K562 (cell line): ENCODE results near the gene RAB24. TPM values are rescaled to one million over a fixed set of nuclear protein-coding genes. Genes with fewer than 3 reads are reported as not detected.

ENCODE experiments used
- CBX5 ChIP-seq: IDR thresholded peaks from 2 replicates; pipeline ENCODE4 v1.6.1; 2014; ENCODE audit warnings: low read depth, borderline replicate concordance
- FOXA3 ChIP-seq, 2 experiments: fragments of 450-650 bp in 1 of 2; sonication (generic) in 1 of 2; formaldehyde crosslinking; IDR thresholded peaks in 1 of 2; conservative IDR thresholded peaks in 1 of 2; 2 replicates each; pipeline versions ENCODE4 v1.4.0 to v1.8.0; 2020 to 2022; ENCODE audit warnings: mild to moderate bottlenecking in 2 of 2, missing genetic modification reagents in 1 of 2
- HNRNPLL ChIP-seq: fragments of 200-400 bp; formaldehyde crosslinking; IDR thresholded peaks from 2 replicates; pipeline ENCODE4 v1.6.1; 2017; ENCODE audit warnings: low read length, low read depth, mild to moderate bottlenecking; ENCODE audit not compliant: poor library complexity, severe bottlenecking
- NR2C2 ChIP-seq, 2 experiments: fragments of 200-800 bp in 1 of 2; sonication (Bioruptor generic) in 1 of 2; sonication (generic) in 1 of 2; formaldehyde crosslinking in 1 of 2; IDR thresholded peaks; 2 replicates each; pipeline versions ENCODE4 v1.6.1 to v1.8.0; 2016 to 2022; ENCODE audit warnings: mild to moderate bottlenecking in 1 of 2, missing compliant biosample characterization in 1 of 2, missing genetic modification characterization in 1 of 2, missing genetic modification reagents in 1 of 2
- POLR2G ChIP-seq: fragments of 200-400 bp; formaldehyde crosslinking; IDR thresholded peaks from 2 replicates; pipeline ENCODE4 v1.6.1; 2017; ENCODE audit warnings: low read depth, mild to moderate bottlenecking, antibody characterized with exemption, low read length, moderate library complexity
- RBM39 ChIP-seq: fragments of 200-400 bp; formaldehyde crosslinking; optimal IDR thresholded peaks from 2 replicates; pipeline ENCODE3; 2018; ENCODE audit warnings: low read depth, low read length
- SIN3B ChIP-seq: fragments of 450-650 bp; IDR thresholded peaks from 2 replicates; pipeline ENCODE4 v1.6.1; 2017; ENCODE audit warnings: low read depth, mild to moderate bottlenecking, moderate library complexity
- polyA plus RNA-seq, 8 experiments: library from polyadenylated mRNA; depleted of rRNA in 4 of 8; stranded (reverse) in 5 of 8; unstranded in 3 of 8; fragments of >200 nt; fragmentation: Nextera tagmentation in 2 of 8; fragmentation: Illumina TruSeq in 1 of 8; extraction: Ambion mirVana in 2 of 8; extraction: Trizol in 1 of 8; gene quantifications; 2 replicates each; pipeline versions ENCODE4 v1.2.1 to v1.2.3, GENCODE V29; 2011 to 2014; ENCODE audit warnings: inconsistent platforms in 1 of 8, missing spikeins in 1 of 8
- total RNA-seq, 7 experiments: library from RNA; depleted of rRNA in 6 of 7; stranded (reverse); fragments of >200 nt in 6 of 7; fragmentation: Illumina TruSeq in 2 of 7; extraction: Trizol in 2 of 7; gene quantifications; 2 replicates each; pipeline versions ENCODE4 v1.2.1 to v1.2.3, GENCODE V29; 2011 to 2021; ENCODE audit warnings: low replicate concordance in 1 of 7
- TF ChIP-seq, protein P1 (sequence below): sonication (generic); formaldehyde crosslinking; IDR thresholded peaks from 2 replicates; pipeline ENCODE4 v1.9.0; 2022; ENCODE audit warnings: mild to moderate bottlenecking, missing genetic modification reagents
- TF ChIP-seq, protein P2 (sequence below): IDR thresholded peaks from 3 replicates; pipeline ENCODE4 v1.6.1; 2011; ENCODE audit warnings: borderline replicate concordance, mild to moderate bottlenecking, moderate library complexity; ENCODE audit not compliant: insufficient read length; ENCODE audit errors: extremely low read depth
- TF ChIP-seq, protein P3 (sequence below): fragments of 450-650 bp; IDR thresholded peaks from 2 replicates; pipeline ENCODE4 v1.6.1; 2018; ENCODE audit warnings: mild to moderate bottlenecking, low read depth; ENCODE audit not compliant: partially characterized antibody

The RAB24 gene
- total and polyA plus RNA-seq, 9 of the 15 experiments (the other 6 are each of a cell fraction or from before 2014, with no cell fraction given) = 13.9 to 107 (median 34.8) TPM

DNA sequence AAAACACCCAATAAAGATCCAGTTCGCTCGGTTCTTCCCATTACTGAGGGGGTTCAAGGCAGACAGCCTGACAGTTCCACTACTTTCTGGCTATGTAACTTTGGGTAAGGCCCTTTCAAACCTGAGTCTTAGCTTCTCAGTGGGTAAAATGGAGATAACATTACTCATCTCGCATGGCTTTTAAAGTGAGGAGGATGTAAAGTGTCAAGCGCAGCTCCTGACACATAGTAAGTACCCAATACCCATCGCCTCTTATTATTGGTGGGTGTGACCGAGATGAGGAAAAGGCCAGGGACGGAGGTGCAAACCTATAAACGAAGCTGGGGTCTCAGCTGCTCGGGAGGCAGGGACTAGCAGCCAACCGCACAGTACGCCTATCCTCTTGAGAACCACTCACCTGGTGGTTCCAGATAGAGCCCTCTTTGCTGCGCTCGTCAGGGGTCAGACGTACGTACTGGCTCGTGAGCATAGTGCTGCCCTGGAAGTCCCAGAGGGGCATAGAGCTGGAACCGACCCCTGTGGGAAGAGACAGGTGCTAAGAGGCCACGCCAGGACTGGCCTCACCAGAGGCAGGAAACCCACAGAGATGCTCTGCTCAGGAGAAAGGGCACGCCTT lies 47.4 kb upstream of the RAB24 start (continued):
- TF ChIP-seq, protein P1, sequence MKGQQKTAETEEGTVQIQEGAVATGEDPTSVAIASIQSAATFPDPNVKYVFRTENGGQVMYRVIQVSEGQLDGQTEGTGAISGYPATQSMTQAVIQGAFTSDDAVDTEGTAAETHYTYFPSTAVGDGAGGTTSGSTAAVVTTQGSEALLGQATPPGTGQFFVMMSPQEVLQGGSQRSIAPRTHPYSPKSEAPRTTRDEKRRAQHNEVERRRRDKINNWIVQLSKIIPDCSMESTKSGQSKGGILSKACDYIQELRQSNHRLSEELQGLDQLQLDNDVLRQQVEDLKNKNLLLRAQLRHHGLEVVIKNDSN (CRISPR knock-in tag) = peak; percentile 31; the same call in 1 of the 2 replicates
- TF ChIP-seq HNRNPLL (no peak), RBM39 (no peak), CBX5 (no peak), FOXA3 (CRISPR knock-in tag; conservative IDR thresholded peaks at IDR 0.05 in 1 of 2, IDR thresholded peaks at IDR 0.05 in 1 of 2) (0 out of 4 replicates have a peak, but pooled peaks of 1 of the 2 experiments have one; percentile 35), SIN3B (no peak), NR2C2 (CRISPR knock-in tag; IDR thresholded peaks at IDR 0.05) (0 out of 2 replicates have a peak, but pooled peaks have one; percentile 19), NR2C2 (tag; IDR thresholded peaks at IDR 0.05) (no peak), POLR2G (no peak)
- TF ChIP-seq, protein P2, sequence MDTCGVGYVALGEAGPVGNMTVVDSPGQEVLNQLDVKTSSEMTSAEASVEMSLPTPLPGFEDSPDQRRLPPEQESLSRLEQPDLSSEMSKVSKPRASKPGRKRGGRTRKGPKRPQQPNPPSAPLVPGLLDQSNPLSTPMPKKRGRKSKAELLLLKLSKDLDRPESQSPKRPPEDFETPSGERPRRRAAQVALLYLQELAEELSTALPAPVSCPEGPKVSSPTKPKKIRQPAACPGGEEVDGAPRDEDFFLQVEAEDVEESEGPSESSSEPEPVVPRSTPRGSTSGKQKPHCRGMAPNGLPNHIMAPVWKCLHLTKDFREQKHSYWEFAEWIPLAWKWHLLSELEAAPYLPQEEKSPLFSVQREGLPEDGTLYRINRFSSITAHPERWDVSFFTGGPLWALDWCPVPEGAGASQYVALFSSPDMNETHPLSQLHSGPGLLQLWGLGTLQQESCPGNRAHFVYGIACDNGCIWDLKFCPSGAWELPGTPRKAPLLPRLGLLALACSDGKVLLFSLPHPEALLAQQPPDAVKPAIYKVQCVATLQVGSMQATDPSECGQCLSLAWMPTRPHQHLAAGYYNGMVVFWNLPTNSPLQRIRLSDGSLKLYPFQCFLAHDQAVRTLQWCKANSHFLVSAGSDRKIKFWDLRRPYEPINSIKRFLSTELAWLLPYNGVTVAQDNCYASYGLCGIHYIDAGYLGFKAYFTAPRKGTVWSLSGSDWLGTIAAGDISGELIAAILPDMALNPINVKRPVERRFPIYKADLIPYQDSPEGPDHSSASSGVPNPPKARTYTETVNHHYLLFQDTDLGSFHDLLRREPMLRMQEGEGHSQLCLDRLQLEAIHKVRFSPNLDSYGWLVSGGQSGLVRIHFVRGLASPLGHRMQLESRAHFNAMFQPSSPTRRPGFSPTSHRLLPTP = no peak
- TF ChIP-seq, protein P3, sequence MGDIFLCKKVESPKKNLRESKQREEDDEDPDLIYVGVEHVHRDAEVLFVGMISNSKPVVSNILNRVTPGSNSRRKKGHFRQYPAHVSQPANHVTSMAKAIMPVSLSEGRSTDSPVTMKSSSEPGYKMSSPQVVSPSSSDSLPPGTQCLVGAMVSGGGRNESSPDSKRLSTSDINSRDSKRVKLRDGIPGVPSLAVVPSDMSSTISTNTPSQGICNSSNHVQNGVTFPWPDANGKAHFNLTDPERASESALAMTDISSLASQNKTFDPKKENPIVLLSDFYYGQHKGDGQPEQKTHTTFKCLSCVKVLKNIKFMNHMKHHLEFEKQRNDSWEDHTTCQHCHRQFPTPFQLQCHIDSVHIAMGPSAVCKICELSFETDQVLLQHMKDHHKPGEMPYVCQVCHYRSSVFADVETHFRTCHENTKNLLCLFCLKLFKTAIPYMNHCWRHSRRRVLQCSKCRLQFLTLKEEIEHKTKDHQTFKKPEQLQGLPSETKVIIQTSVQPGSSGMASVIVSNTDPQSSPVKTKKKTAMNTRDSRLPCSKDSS = no peak
